GM10248 (cell line): ENCODE measurements around the gene FAM89A.
A peak's percentile ranks its signal among the peaks of the same experiment; 100 is the strongest.

Source experiments
- CTCF ChIA-PET: fragments of 300-600 bp; sonication (Branson Sonifier 250); formaldehyde crosslinking; extraction: SDS; loops from one replicate; lab custom pipeline; 2021; ENCODE audit warnings: antibody characterized with exemption; lab: Yijun Ruan, JAX
- POLR2A ChIA-PET: fragments of 350-650 bp; sonication (Branson Sonifier 250); formaldehyde crosslinking; extraction: SDS; loops from one replicate; lab custom pipeline; 2020; ENCODE audit warnings: antibody characterized with exemption; lab: Yijun Ruan, JAX
- DNase-seq: peaks from one replicate; pipeline ENCODE4 v3.0.0; 2012; ENCODE audit errors: extremely low spot score
- CTCF ChIP-seq: IDR thresholded peaks from 2 replicates; pipeline ENCODE4 v1.5.1; 2012; ENCODE audit warnings: mild to moderate bottlenecking, low read depth; ENCODE audit errors: extremely low read depth, missing control alignments, control extremely low read depth

Gene FAM89A

DNA sequence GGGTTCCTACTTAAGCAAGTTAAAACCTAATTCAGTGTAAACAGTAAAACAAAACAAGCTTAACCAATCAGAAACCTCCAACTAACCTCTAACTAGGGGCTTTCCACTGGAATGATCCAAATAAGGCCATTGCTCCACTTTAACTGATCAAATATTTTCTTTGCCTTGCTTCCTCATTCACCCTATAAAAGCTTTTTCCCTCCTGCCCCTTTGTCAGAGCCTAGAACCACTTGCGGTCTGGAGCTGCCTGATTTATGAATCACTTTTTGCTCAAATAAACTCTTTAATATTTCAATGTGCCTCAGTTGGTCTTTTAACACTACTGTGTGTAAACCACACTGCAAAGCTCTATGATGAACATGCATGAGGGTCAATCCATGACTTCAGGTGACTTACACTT, 4.5 kb upstream of the FAM89A start:
- no peak for TF ChIP-seq CTCF
- POLR2A ChIA-PET = no interaction called here

GRCh38 chr1:231041719-231042261, 1.7 kb upstream of the FAM89A start:
- no peak for DNase-seq
- TF ChIP-seq CTCF = no peak
- POLR2A ChIA-PET = no interaction called here
- CTCF ChIA-PET = interaction anchor here (1.3 kb wide), 1 partner anchor 11 kb away, joined by 3 read pairs; no protein-coding TSS in a partner anchor

More for the DNA sequence above, 4.5 kb upstream of the FAM89A start:
- CTCF ChIA-PET = interaction anchor here (0.7 to 0.9 kb wide), 2 partner anchors 22 to 128 kb away, joined by 3 read pairs; no protein-coding TSS in a partner anchor
- DNase-seq = no peak

DNA sequence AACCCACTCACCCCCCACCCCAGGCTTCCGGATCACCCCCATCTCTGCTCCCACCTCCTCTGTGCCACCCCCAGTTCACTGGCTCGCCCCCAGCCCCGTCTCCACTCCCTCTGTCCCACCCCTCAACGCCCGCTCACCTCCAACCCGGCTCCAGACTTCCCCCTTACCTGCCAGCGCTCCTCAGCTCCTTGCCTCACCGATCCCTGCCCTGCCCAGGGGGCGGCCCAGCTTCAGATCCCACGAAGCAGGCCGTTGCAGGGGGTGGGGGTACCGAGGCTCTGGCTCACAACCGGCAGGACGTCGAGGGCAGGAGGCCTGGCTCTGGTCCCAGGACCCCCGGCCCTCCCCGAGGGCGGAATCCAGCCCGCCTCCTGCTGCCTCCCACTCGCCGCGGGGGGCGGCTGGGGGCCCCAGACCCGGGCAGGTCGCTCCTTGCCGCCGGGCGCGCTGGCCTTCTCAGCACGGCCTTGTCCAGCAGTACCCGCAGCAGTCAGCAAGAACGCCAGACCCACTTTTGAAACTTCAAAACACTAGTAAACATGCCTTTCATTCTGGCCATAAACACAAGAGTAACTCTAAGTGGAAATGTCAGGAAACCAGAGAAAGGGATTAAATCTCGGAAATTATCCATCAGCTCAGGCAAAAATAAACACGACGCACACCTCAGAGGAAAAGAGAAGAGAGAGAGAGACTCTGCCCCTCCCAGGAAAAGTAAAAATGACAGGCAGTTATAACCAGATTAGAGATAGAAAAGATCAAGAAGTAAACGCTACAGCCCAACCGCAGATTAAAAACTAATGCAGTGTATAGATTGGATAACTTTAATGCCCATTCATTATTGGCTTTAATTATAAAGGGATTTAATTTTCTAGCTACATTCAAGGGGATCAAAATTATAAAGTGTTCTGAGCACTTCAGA, 1.0 kb upstream of the FAM89A start:
- CTCF ChIA-PET = interaction anchor here (0.9 to 1.3 kb wide), 2 partner anchors 12 to 26 kb away, joined by 3 read pairs; no protein-coding TSS in a partner anchor

DNA sequence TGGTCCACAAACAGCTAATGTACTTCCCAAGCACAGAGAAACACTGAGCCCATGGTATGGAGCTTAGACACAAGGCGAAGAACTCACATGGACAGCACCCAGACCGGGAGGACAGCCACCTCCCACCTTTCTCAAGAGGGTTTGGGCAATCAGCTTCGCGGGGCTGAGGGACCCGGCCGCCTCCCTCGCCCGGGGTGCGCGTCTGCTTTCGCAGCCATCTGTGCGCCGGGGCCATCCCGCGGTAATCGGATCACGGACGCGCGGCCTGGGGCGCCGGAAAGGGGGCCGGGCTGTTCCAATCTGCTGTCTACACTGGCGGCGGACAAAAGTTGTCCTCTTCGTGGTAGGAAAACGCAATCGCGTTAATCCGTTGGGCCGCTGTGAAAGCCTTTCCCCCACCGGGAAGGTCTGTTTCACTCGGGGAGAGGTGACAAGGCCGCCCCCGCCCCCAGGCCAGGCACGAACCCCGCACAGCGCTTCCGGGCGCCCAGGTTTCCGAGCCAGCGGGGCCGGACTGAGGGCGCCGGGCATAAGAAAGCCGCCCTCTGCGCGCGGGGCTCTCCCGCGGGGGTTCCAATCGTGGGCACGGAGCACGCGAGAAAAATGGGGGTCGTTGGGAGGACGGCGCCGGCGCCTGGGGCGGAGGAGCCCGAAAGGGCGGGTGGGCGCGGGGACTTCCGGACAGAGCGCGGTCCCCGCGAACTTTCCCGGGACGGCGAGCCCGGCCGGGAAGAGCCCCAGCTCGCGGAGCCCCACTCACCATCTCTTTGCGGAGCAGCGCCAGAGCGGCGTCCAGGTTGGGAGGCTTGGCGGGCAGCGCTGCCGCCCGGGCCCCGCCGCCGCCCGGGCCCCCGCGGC, 664 bp downstream of the FAM89A start:
- no peak for TF ChIP-seq CTCF
- ChIA-PET POLR2A (no interaction called here), CTCF (no interaction called here)
- peak; percentile 53 for DNase-seq

More for the DNA sequence above, 1.0 kb upstream of the FAM89A start:
- no peak for TF ChIP-seq CTCF
- POLR2A ChIA-PET = no interaction called here
- no peak for DNase-seq

DNA sequence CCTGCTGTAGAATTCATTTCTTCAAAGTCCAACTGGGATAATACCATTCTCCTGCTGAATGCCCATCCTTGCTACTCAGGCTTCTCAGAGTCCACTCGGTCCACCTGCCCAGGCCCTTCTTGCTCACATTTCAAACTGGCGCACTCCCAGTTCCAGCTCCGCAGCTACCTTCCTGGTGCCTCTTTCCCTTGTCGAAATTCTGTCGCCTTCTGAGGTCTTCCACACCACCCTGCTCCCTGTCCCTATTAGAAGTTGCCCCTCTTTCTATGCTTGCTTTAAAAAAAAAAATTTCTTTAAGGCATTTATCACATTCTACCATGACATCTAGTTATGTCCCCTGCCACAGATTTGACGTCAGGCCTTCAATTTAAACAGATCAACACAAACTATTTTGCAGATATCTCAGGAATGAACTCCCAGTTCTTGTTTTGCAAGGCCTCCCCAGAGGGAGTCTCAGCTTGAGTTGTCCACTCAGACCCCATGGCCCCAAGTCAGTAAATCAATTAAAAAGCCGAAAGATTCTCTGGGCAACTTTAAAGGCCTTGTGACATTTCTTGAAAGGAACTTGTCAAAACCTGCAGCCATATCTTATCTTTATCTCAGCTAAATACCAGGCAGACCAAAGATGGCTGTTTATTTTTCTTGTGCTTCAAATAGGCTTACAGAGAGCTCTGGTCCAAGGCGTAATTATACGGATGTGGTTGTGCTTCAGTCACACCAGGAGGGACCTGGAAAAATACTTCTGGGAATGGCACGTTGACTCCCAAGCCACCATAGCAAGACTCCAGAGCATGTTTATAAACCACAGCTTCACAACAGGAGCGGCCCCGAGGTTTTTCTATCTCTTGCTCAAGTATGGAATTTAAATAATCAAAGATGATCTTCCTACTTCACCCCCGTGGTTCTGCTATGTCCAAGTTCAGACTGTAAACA, 2.2 kb downstream of the FAM89A start:
- ChIA-PET CTCF (no interaction called here), POLR2A (no interaction called here)
- TF ChIP-seq CTCF = no peak
- DNase-seq = no peak

DNA sequence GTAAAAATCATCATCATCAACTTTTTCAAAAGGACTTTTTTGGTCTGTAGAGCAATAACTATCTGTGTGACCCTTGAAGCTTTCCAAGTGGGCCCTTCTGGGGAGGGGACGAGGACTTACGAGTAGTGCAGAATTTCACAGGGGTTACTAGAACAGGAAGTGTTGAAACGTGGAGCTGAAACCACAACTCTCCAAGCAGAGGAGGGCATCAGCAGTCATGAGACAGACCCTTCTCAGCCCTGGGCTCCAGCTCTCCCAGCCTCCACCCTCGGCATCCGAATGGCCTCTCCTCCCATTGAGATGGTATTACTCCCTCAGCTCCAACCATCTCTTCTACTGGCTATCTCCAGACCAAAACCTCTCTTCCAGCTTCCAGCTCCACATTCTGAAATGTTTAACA, 3.6 kb downstream of the FAM89A start:
- DNase-seq = no peak
- POLR2A ChIA-PET = no interaction called here
- CTCF ChIA-PET = interaction anchor here (1.5 kb wide), 1 partner anchor 56 kb away, joined by 6 read pairs; no protein-coding TSS in a partner anchor
- no peak for TF ChIP-seq CTCF
